ENCODE results near the gene NFXL1.

DNA sequence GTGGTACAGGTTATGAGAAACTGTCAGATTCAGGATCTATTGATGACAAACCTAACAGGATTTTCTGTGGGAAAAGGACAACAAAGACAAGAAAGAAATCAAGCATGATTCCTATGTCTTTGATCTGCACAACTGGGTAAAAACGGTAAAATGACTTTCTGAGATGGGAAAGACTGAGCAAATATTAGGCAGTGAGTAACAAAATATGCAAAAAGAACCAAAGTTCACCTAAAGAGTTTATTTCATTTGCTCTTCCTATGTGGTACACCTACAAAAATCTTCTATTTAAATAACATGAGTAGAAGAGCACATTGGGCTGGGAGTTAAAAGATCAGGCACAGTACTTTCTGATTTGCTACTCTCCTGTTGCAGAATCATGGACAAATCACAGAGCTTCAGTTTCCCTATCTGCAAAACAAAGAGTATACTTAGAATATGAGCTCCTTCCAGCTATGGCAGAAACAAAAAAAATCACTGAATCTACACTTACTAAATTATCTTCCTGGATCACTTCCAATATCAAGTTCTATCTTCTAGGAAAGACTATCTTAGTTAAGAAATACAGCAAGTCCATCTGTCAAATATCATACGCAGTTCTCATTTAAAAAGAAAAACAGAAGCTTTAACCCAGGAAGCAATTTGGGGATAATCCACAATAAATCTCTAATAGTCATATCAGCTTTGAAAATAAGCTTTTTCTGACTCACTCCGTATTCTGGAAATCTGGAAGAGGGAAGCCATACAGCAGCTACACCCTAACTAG lies 37.4 kb downstream of the NFXL1 start:
- TF ChIP-seq, protein P1, sequence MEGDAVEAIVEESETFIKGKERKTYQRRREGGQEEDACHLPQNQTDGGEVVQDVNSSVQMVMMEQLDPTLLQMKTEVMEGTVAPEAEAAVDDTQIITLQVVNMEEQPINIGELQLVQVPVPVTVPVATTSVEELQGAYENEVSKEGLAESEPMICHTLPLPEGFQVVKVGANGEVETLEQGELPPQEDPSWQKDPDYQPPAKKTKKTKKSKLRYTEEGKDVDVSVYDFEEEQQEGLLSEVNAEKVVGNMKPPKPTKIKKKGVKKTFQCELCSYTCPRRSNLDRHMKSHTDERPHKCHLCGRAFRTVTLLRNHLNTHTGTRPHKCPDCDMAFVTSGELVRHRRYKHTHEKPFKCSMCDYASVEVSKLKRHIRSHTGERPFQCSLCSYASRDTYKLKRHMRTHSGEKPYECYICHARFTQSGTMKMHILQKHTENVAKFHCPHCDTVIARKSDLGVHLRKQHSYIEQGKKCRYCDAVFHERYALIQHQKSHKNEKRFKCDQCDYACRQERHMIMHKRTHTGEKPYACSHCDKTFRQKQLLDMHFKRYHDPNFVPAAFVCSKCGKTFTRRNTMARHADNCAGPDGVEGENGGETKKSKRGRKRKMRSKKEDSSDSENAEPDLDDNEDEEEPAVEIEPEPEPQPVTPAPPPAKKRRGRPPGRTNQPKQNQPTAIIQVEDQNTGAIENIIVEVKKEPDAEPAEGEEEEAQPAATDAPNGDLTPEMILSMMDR (IDR thresholded peaks at IDR 0.05; ENCODE audit: insufficient read depth, low read depth, low read length), result no peak
- TF ChIP-seq EZH2 (IDR thresholded peaks at IDR 0.05; ENCODE audit: insufficient read depth, low read length), result no peak
